HepG2 (cell line): ENCODE results near the gene MYO16. TPM values are rescaled to one million over a fixed set of nuclear protein-coding genes. Genes with fewer than 3 reads are reported as not detected.

Experiments used
- ATAC-seq: fragments of 200-7000 bp; cut with Tn5 transposase; 3 replicates; pipeline ENCODE4 v1.9.1; 2020; ENCODE audit warnings: mild to moderate bottlenecking, moderate library complexity
- BruUV-seq: library from RNA; stranded (reverse); fragments of 400-500 nt; replicated peaks from 2 replicates; lab custom pipeline; 2021; lab: Mats Ljungman, UMichigan
- CTCF ChIA-PET: fragments of 300-600 bp; formaldehyde crosslinking; extraction: SDS; loops from one replicate; lab custom pipeline; 2021; ENCODE audit warnings: low total read pairs, inconsistent platforms, low intra/inter-chr PET ratio; lab: Yijun Ruan, JAX
- POLR2A ChIA-PET: fragments of 350-600 bp; sonication (Branson Sonifier 250); formaldehyde crosslinking; loops from one replicate; lab custom pipeline; 2020; ENCODE audit warnings: antibody characterized with exemption, inconsistent platforms; lab: Yijun Ruan, JAX
- DNase-seq: peaks from one replicate; pipeline ENCODE4 v3.0.0-alpha.2; 2015; ENCODE audit warnings: low spot score
- FAIRE-seq: peaks from 3 replicates; lab custom pipeline; 2011; peaks lifted over from hg19 to GRCh38; lab: Jason Lieb, UNC
- H2AFZ ChIP-seq: one replicate; pipeline ENCODE4 v1.6.1; 2011; ENCODE audit warnings: low read length, inconsistent platforms
- H3K27ac ChIP-seq: fragments of 300-600 bp; 3 replicates; pipeline ENCODE4 v1.8.0; 2011; ENCODE audit warnings: mixed run types, mild to moderate bottlenecking, mixed read lengths, low read length, inconsistent platforms; ENCODE audit not compliant: insufficient read depth; ENCODE audit errors: extremely low read length
- H3K27me3 ChIP-seq, 2 experiments: fragments of 200-600 bp in 1 of 2; 2 replicates in 1 of 2; 3 replicates in 1 of 2; pipeline versions ENCODE4 v1.6.0 to v1.8.0; 2011; ENCODE audit warnings: low read length in 2 of 2, mild to moderate bottlenecking in 2 of 2, moderate library complexity in 2 of 2, inconsistent platforms in 1 of 2; ENCODE audit not compliant: insufficient read depth in 2 of 2, control insufficient read depth in 1 of 2
- H3K36me3 ChIP-seq, 2 experiments: fragments of 200-600 bp in 1 of 2; replicated peaks in 1 of 2; 2 replicates in 1 of 2; 3 replicates in 1 of 2; pipeline versions ENCODE4 v1.5.1 to v1.8.0; 2011; ENCODE audit warnings: low read length in 2 of 2, inconsistent platforms in 1 of 2; ENCODE audit not compliant: insufficient read depth in 2 of 2, control insufficient read depth in 1 of 2
- H3K4me1 ChIP-seq: 2 replicates; pipeline ENCODE4 v1.5.1; 2012; ENCODE audit warnings: low read length, inconsistent platforms; ENCODE audit not compliant: insufficient read depth
- H3K4me2 ChIP-seq: 2 replicates; pipeline ENCODE4 v1.6.0; 2011; ENCODE audit warnings: low read depth, low read length, inconsistent platforms
- H3K4me3 ChIP-seq, 3 experiments: fragments of 200-600 bp in 1 of 3; sonication (generic), shearing (Covaris generic) in 1 of 3; replicated peaks in 1 of 3; 2 replicates each; pipeline ENCODE4 v1.5.1; 2011 to 2016; ENCODE audit warnings: low read length in 3 of 3, inconsistent platforms in 2 of 3, low read depth in 2 of 3, mild to moderate bottlenecking in 2 of 3, control low read depth in 1 of 3, mixed read lengths in 1 of 3; ENCODE audit not compliant: insufficient read depth in 1 of 3
- H3K79me2 ChIP-seq: one replicate; pipeline ENCODE4 v1.6.1; 2011; ENCODE audit warnings: low read length, inconsistent platforms; ENCODE audit not compliant: insufficient read depth
- H3K9ac ChIP-seq: 2 replicates; pipeline ENCODE4 v1.6.0; 2011; ENCODE audit warnings: mild to moderate bottlenecking, low read depth, low read length, inconsistent platforms; ENCODE audit not compliant: insufficient read depth
- H3K9me3 ChIP-seq: 2 replicates; pipeline ENCODE4 v1.5.1; 2012; ENCODE audit warnings: mild to moderate bottlenecking, low read length
- H4K20me1 ChIP-seq: 2 replicates; pipeline ENCODE4 v1.6.0; 2011; ENCODE audit warnings: inconsistent platforms, mild to moderate bottlenecking, low read length, moderate library complexity; ENCODE audit not compliant: insufficient read depth
- BRCA1 ChIP-seq: sonication (generic); formaldehyde crosslinking; IDR thresholded peaks from 2 replicates; pipeline ENCODE4 v1.4.0; 2020; ENCODE audit warnings: missing genetic modification reagents
- GLI4 ChIP-seq: sonication (generic); formaldehyde crosslinking; IDR thresholded peaks from 2 replicates; pipeline ENCODE4 v1.5.1; 2020; ENCODE audit warnings: missing genetic modification reagents, mild to moderate bottlenecking, moderate library complexity, borderline replicate concordance
- LCORL ChIP-seq, 2 experiments: fragments of 450-650 bp in 1 of 2; sonication (generic) in 1 of 2; formaldehyde crosslinking in 1 of 2; IDR thresholded peaks; 2 replicates each; pipeline versions ENCODE4 v1.5.0 to v1.6.1; 2017 to 2020; ENCODE audit warnings: antibody characterized with exemption in 1 of 2, missing genetic modification reagents in 1 of 2
- SNRNP70 ChIP-seq: fragments of 200-400 bp; formaldehyde crosslinking; IDR thresholded peaks from 2 replicates; pipeline ENCODE4 v1.6.1; 2017; ENCODE audit warnings: mild to moderate bottlenecking, low read depth, low read length, moderate library complexity
- YEATS4 ChIP-seq: sonication (generic); formaldehyde crosslinking; IDR thresholded peaks from 2 replicates; pipeline ENCODE4 v1.4.0; 2020; ENCODE audit warnings: missing genetic modification reagents, borderline replicate concordance
- ZBTB3 ChIP-seq: sonication (generic); formaldehyde crosslinking; IDR thresholded peaks from 2 replicates; pipeline ENCODE4 v1.4.0; 2020; ENCODE audit warnings: low read depth, mild to moderate bottlenecking, moderate library complexity, missing genetic modification reagents, borderline replicate concordance
- ZNF598 ChIP-seq: sonication (generic); formaldehyde crosslinking; IDR thresholded peaks from 2 replicates; pipeline ENCODE4 v1.5.1; 2020; ENCODE audit warnings: mild to moderate bottlenecking, missing genetic modification reagents, borderline replicate concordance
- WGBS: methylation state at CpG from one replicate; pipeline ENCODE4 v1.1.6; 2017; ENCODE audit warnings: low lambda C conversion rate; 5-methylcytosine and 5-hydroxymethylcytosine counted together
- in situ Hi-C: cut with HindIII; loops from 2 replicates; pipeline ENCODE4 v1.10.0; 2017; ENCODE audit warnings: low pct_unique_long_range_greater_than_20kb; ENCODE audit not compliant: extremely low pct_ligation_motif_present
- intact Hi-C: fragments of 100-400 bp; cut with micrococcal nuclease; formaldehyde crosslinking; loops from one replicate; pipeline ENCODE4 v1.10.0; 2022; ENCODE audit not compliant: unreplicated experiment
- polyA plus RNA-seq, 8 experiments: library from polyadenylated mRNA; depleted of rRNA in 3 of 8; stranded (reverse) in 7 of 8; unstranded in 1 of 8; fragments of >200 nt; fragmentation: Illumina TruSeq in 4 of 8; extraction: Trizol in 4 of 8; gene quantifications; 2 replicates each; pipeline versions ENCODE4 v1.2.1 to v1.2.3, GENCODE V29; 2011 to 2016; ENCODE audit warnings: low read depth in 4 of 8, missing spikeins in 1 of 8, mixed read lengths in 1 of 8; ENCODE audit not compliant: insufficient read depth in 1 of 8
- total RNA-seq, 5 experiments: library from RNA; depleted of rRNA; stranded (reverse); fragments of >200 nt; fragmentation: Illumina TruSeq; extraction: Trizol; gene quantifications; 2 replicates each; pipeline ENCODE4 v1.2.3, GENCODE V29; 2016; ENCODE audit warnings: low read depth in 1 of 5
- TF ChIP-seq, protein P1 (sequence below): sonication (generic); formaldehyde crosslinking; IDR thresholded peaks from 2 replicates; pipeline ENCODE4 v1.5.1; 2020; ENCODE audit warnings: mild to moderate bottlenecking, missing genetic modification reagents, borderline replicate concordance

The MYO16 gene
- total and polyA plus RNA-seq, 2 of the 13 experiments (the other 11 are each of a cell fraction or from before 2014, with no cell fraction given), result not detected

DNA sequence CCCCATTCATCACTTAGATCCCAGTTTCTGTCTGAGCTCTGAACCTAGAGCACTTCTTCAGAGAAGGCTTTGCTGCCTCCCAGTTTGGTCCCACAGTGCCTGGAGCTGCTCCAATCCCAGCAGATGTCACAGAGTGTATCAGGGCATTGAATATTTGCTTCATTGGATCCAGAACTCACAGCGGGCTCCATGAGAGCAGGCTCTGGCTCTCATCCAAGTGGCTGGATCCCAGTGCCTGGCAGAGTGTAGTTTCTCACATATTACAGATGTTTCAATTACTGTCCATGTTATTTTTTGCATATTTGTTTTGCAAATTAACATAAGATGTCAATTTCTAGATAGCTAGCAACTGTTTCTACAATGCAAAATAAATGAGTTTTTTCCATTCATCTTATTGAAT lies 50.6 kb downstream of the MYO16 start (continued):
- no peak for TF ChIP-seq LCORL (IDR thresholded peaks at IDR 0.05)
- TF ChIP-seq LCORL (CRISPR knock-in tag; IDR thresholded peaks at IDR 0.05), result no peak
- TF ChIP-seq ZBTB3 (CRISPR knock-in tag), result no peak

DNA sequence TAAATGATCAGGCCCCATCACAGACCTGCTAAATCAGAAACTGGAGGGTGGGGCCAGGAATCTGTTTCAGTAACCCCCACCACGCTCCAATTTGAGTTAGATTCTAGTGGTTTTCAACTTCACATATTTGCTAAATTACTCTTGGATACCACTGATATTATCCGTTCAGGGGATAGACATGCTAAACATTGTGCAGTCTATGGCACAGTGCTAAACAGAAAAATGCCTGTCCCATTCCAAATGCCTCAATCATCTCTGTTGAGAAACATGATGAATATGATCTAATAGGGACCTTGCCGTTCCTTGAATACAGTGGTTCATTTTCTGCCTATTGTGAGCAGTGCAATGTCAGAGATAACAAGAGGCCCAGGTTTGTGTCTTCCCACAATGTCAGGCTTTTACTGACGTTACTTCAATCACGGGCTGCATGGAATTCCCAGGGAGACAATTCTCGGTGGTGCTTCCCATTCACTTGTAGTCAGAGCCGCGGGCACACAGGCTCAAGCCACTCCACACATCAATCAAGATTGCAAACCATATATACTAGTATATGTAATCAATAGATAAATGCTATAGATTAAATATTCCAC lies 52.7 kb downstream of the MYO16 start:
- Histone ChIP-seq H2AFZ (no peak overlapping the region), H4K20me1 (no peaks in the 10 kb centered on the region), H3K27ac (no peak overlapping the region), H3K9me3 (peaks cover 29% of the 10 kb centered on the region), H3K4me2 (no peak overlapping the region), H3K4me1 (no peaks in the 10 kb centered on the region), H3K27me3 (no peaks in the 10 kb centered on the region), H3K4me3 (no peak overlapping the region), H3K79me2 (no peaks in the 10 kb centered on the region), H3K9ac (no peak overlapping the region), H3K36me3 (no peaks in the 10 kb centered on the region)
- no TSS peak for BruUV-seq
- DNase-seq, result no peak
- no peak for ATAC-seq
- TF ChIP-seq ZNF598 (CRISPR knock-in tag) (no peak), GLI4 (CRISPR knock-in tag) (no peak), SNRNP70 (no peak), YEATS4 (CRISPR knock-in tag) (no peak)
- ChIA-PET CTCF (no interaction called here), POLR2A (no interaction called here)
- 22% methylated on average over 8 of the region's 8 CpGs for WGBS
- no peak for FAIRE-seq
- intact Hi-C loops (no loop called here), in situ Hi-C loops (no loop called here)

DNA sequence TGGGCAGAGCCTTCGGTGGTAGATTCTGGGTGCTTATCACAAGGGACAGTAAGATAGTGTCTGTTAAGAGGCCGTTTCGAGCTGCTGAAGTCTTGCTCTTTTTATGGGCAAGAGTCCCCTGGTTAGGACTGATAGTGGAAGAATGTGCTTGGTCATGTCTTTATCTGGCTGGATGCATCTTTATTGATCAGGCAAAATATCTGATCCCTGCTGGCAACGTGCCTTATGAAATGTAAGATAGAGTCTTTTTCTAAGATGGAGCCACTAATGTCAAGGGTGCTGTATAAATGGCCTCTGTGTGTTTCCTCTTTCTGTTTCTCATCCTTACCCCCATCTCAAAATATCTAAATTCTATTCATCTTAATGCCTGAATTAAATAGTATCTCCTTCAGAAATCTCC lies 53.3 kb downstream of the MYO16 start:
- intact Hi-C loops, result no loop called here
- WGBS, result 6% methylated on average over 4 of the region's 4 CpGs
- TF ChIP-seq, protein P1, sequence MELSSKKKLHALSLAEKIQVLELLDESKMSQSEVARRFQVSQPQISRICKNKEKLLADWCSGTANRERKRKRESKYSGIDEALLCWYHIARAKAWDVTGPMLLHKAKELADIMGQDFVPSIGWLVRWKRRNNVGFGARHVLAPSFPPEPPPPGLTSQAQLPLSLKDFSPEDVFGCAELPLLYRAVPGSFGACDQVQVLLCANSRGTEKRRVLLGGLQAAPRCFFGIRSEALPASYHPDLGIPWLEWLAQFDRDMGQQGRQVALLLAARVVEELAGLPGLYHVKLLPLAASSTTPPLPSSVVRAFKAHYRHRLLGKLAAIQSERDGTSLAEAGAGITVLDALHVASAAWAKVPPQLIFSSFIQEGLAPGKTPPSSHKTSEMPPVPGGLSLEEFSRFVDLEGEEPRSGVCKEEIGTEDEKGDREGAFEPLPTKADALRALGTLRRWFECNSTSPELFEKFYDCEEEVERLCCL (CRISPR knock-in tag), result no peak
- TF ChIP-seq BRCA1 (CRISPR knock-in tag), result no peak
- no peak overlapping the region for H3K4me2 ChIP-seq
- no peaks in the 10 kb centered on the region for H3K4me1 ChIP-seq
- H4K20me1 ChIP-seq, result no peaks in the 10 kb centered on the region
- no peak for ATAC-seq
- H3K36me3 ChIP-seq, result no peaks in the 10 kb centered on the region
- BruUV-seq, result no TSS peak
- no peak overlapping the region for H3K4me3 ChIP-seq
- no peaks in the 10 kb centered on the region for H3K27me3 ChIP-seq
- CTCF ChIA-PET, result no interaction called here
- H3K79me2 ChIP-seq, result no peaks in the 10 kb centered on the region
- H3K9me3 ChIP-seq, result peaks cover 29% of the 10 kb centered on the region
- POLR2A ChIA-PET, result no interaction called here
- no peak for FAIRE-seq
- no peak for DNase-seq
- in situ Hi-C loops, result no loop called here
- no peak overlapping the region for H2AFZ ChIP-seq
- no peak overlapping the region for H3K27ac ChIP-seq
- no peak overlapping the region for H3K9ac ChIP-seq
